HEK293 (cell line): ENCODE data around the gene TUBGCP3.

Experiments used
- CTCF ChIA-PET: fragments of 350-600 bp; formaldehyde crosslinking; extraction: SDS; loops from one replicate; lab custom pipeline; 2021; ENCODE audit warnings: antibody characterized with exemption; lab: Yijun Ruan, JAX
- POLR2A ChIA-PET: fragments of 300-600 bp; formaldehyde crosslinking; extraction: SDS; loops from one replicate; lab custom pipeline; 2020; ENCODE audit warnings: antibody characterized with exemption, inconsistent platforms; lab: Yijun Ruan, JAX
- H3K27ac ChIP-seq: fragments of 200-500 bp; sonication (Bioruptor generic); 2 replicates; pipeline ENCODE4 v1.5.1; 2014; ENCODE audit warnings: low read depth, low read length, control low read depth, inconsistent platforms; ENCODE audit errors: extremely low read depth
- H3K36me3 ChIP-seq, 2 experiments: fragments of 200-500 bp in 1 of 2; sonication (Bioruptor generic) in 1 of 2; 1 replicate in 1 of 2; 2 replicates in 1 of 2; pipeline ENCODE4 v1.5.1; 2014 to 2017; ENCODE audit warnings: inconsistent platforms in 2 of 2, low read length in 2 of 2; ENCODE audit not compliant: control insufficient read depth in 2 of 2, insufficient read depth in 1 of 2
- H3K4me1 ChIP-seq: fragments of 200-500 bp; sonication (Bioruptor generic); 2 replicates; pipeline ENCODE4 v1.5.1; 2014; ENCODE audit warnings: mild to moderate bottlenecking, low read length, inconsistent platforms; ENCODE audit not compliant: control insufficient read depth, insufficient read depth
- H3K4me3 ChIP-seq: 2 replicates; pipeline ENCODE4 v1.5.1; 2011; ENCODE audit warnings: low read depth, mild to moderate bottlenecking, control low read depth, low read length, moderate library complexity
- H3K9me3 ChIP-seq: fragments of 200-500 bp; sonication (Bioruptor generic); 2 replicates; pipeline ENCODE4 v1.5.1; 2014; ENCODE audit warnings: low read depth, low read length, inconsistent platforms; ENCODE audit not compliant: control insufficient read depth, insufficient read depth
- HOXA7 ChIP-seq: sonication (generic); formaldehyde crosslinking; IDR thresholded peaks from 2 replicates; pipeline ENCODE4 v1.8.1; 2022; ENCODE audit warnings: missing genetic modification reagents, borderline replicate concordance
- HOXC10 ChIP-seq: sonication (generic); formaldehyde crosslinking; IDR thresholded peaks from 2 replicates; pipeline ENCODE4 v1.8.1; 2023; ENCODE audit warnings: mild to moderate bottlenecking, missing genetic modification reagents
- IKZF3 ChIP-seq: fragments of 450-650 bp; IDR thresholded peaks from 2 replicates; pipeline ENCODE4 v1.5.0; 2018; ENCODE audit warnings: missing biosample characterization, mild to moderate bottlenecking, missing genetic modification characterization, moderate library complexity
- RBAK ChIP-seq: fragments of 450-650 bp; formaldehyde crosslinking; IDR thresholded peaks from 2 replicates; pipeline ENCODE4 v1.5.1; 2016; ENCODE audit warnings: missing biosample characterization, missing genetic modification characterization
- TCF7L2 ChIP-seq: IDR thresholded peaks from 2 replicates; pipeline ENCODE4 v1.6.1; 2011; ENCODE audit warnings: low read depth, mild to moderate bottlenecking, inconsistent platforms, low read length, moderate library complexity, borderline replicate concordance
- YY1 ChIP-seq: fragments of 450-650 bp; formaldehyde crosslinking; IDR thresholded peaks from 2 replicates; pipeline ENCODE4 v1.5.1; 2018; ENCODE audit warnings: missing biosample characterization, missing genetic modification characterization
- ZNF132 ChIP-seq: fragments of 450-650 bp; formaldehyde crosslinking; IDR thresholded peaks from 2 replicates; pipeline ENCODE4 v1.5.1; 2017; ENCODE audit warnings: missing biosample characterization, missing genetic modification characterization, borderline replicate concordance
- ZNF133 ChIP-seq: fragments of 450-650 bp; formaldehyde crosslinking; IDR thresholded peaks from 2 replicates; pipeline ENCODE4 v1.5.1; 2016; ENCODE audit warnings: missing biosample characterization, missing genetic modification characterization
- ZNF148 ChIP-seq: fragments of 450-650 bp; formaldehyde crosslinking; IDR thresholded peaks from 2 replicates; pipeline ENCODE4 v1.5.0; 2017; ENCODE audit warnings: missing biosample characterization, missing genetic modification characterization, borderline replicate concordance
- ZNF169 ChIP-seq: fragments of 450-650 bp; formaldehyde crosslinking; IDR thresholded peaks from 2 replicates; pipeline ENCODE4 v1.5.1; 2016; ENCODE audit warnings: missing biosample characterization, missing genetic modification characterization
- ZNF175 ChIP-seq: fragments of 450-650 bp; formaldehyde crosslinking; IDR thresholded peaks from 2 replicates; pipeline ENCODE4 v1.5.1; 2016; ENCODE audit warnings: missing biosample characterization, missing genetic modification characterization
- ZNF239 ChIP-seq: fragments of 450-650 bp; formaldehyde crosslinking; IDR thresholded peaks from 2 replicates; pipeline ENCODE4 v1.5.1; 2016; ENCODE audit warnings: missing biosample characterization, missing genetic modification characterization
- ZNF274 ChIP-seq, 2 experiments: fragments of 200-500 bp in 1 of 2; fragments of 450-650 bp in 1 of 2; sonication (Bioruptor generic) in 1 of 2; formaldehyde crosslinking in 1 of 2; IDR thresholded peaks; 2 replicates each; pipeline versions ENCODE4 v1.5.1 to v1.6.1; 2014 to 2016; ENCODE audit warnings: borderline replicate concordance in 1 of 2, inconsistent platforms in 1 of 2, low read length in 1 of 2, missing biosample characterization in 1 of 2, missing genetic modification characterization in 1 of 2
- ZNF416 ChIP-seq: fragments of 450-650 bp; formaldehyde crosslinking; IDR thresholded peaks from 2 replicates; pipeline ENCODE4 v1.5.1; 2016; ENCODE audit warnings: missing biosample characterization, missing genetic modification characterization
- ZNF488 ChIP-seq: fragments of 450-650 bp; formaldehyde crosslinking; IDR thresholded peaks from 2 replicates; pipeline ENCODE4 v1.5.1; 2016; ENCODE audit warnings: missing biosample characterization, missing genetic modification characterization
- ZNF654 ChIP-seq: fragments of 450-650 bp; formaldehyde crosslinking; IDR thresholded peaks from 2 replicates; pipeline ENCODE4 v1.5.1; 2016; ENCODE audit warnings: low read depth, missing biosample characterization, missing genetic modification characterization
- ZNF658 ChIP-seq: fragments of 450-650 bp; formaldehyde crosslinking; IDR thresholded peaks from 2 replicates; pipeline ENCODE4; 2016; ENCODE audit warnings: missing biosample characterization, missing genetic modification characterization
- ZNF664 ChIP-seq: fragments of 450-650 bp; formaldehyde crosslinking; IDR thresholded peaks from 2 replicates; pipeline ENCODE4 v1.5.1; 2016; ENCODE audit warnings: missing biosample characterization, missing genetic modification characterization
- ZNF707 ChIP-seq: fragments of 450-650 bp; formaldehyde crosslinking; IDR thresholded peaks from 2 replicates; pipeline ENCODE4 v1.5.1; 2016; ENCODE audit warnings: missing biosample characterization, missing genetic modification characterization
- ZSCAN18 ChIP-seq: fragments of 450-650 bp; formaldehyde crosslinking; IDR thresholded peaks from 2 replicates; pipeline ENCODE4 v1.5.1; 2016; ENCODE audit warnings: missing biosample characterization, missing genetic modification characterization
- ZSCAN30 ChIP-seq: fragments of 450-650 bp; IDR thresholded peaks from 2 replicates; pipeline ENCODE4 v1.5.1; 2018; ENCODE audit warnings: missing biosample characterization, mild to moderate bottlenecking, missing genetic modification characterization, moderate library complexity
- TF ChIP-seq, protein P1 (sequence below): fragments of 450-650 bp; formaldehyde crosslinking; IDR thresholded peaks from 2 replicates; pipeline ENCODE4 v1.5.1; 2016; ENCODE audit warnings: missing biosample characterization, missing genetic modification characterization
- TF ChIP-seq, protein P2 (sequence below): fragments of 450-650 bp; formaldehyde crosslinking; conservative IDR thresholded peaks from 2 replicates; pipeline ENCODE4 v1.5.1; 2016; ENCODE audit warnings: low read depth, missing biosample characterization, missing genetic modification characterization

The TUBGCP3 gene

DNA sequence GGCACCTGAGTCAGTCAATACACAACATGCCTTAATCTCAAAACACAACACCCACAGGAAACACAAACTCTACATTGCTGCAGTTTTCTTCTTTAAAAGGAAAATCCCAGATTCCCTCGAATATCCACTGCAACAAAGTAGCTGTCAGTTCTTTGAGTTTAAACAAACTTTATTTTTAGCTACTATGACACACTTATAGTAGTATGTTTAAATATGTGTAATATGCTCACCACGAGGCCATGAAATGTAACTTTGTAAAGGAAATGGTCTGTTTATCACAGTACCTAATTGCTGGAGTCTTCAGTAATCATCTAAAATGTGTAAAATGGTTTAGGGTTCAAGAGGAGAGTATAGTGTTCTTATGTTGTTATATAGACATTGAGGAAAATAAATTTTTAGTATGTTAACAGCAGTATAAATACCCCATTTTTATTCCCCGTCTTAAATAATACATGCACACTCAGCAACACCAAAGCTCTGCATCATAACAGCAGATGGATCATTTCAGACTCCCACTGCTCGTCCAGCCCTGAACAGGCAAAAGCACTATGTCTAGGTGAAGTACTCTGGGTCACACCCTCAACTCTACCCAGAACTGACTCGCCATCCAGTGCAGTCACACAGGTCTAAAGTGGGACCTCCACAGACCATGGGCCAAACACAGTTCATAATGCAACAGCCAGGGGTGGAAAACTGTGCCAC lies 20.6 kb downstream of the TUBGCP3 start (continued):
- TF ChIP-seq TCF7L2 (no peak), YY1 (no peak), HOXA7 (CRISPR knock-in tag) (no peak), ZNF654 (tag by site-specific recombination) (no peak), ZNF148 (no peak), RBAK (no peak), ZNF488 (tag by site-specific recombination) (no peak), ZNF664 (tag by site-specific recombination) (no peak), ZNF239 (tag by site-specific recombination) (no peak)

DNA sequence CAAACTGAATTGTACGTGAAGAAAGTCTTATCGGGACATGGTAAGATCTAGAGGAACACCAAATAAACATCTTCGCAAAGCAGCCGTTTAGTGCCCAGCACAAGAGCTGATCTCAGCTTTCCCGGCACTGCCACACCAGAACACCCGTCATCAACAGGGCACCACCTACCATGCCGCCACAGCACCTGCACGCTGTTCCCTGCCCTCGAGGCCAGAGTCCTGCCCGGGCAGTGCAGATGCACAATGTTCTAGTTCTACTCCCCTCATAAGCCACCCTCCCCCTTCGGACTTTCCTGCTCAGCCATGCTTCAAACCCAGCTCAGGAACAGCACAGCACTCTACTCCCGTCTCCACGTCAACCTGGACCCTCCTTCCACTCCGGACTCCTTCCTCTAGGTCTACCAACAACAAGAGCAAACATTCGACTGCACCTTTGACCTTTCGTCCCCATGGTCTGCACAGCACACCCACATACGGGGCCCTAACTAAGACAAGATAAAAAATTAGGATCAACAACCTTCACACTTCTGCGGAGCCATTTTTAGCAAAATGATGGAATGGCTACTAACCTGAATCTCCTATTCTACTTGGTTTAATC lies 25.1 kb downstream of the TUBGCP3 start:
- H3K36me3 ChIP-seq, result peaks cover 0 to 53% of the 10 kb centered on the region in 2 experiments
- no peak overlapping the region for H3K27ac ChIP-seq
- no peaks in the 10 kb centered on the region for H3K4me1 ChIP-seq
- POLR2A ChIA-PET, result no interaction called here
- H3K9me3 ChIP-seq, result no peaks in the 10 kb centered on the region
- CTCF ChIA-PET, result no interaction called here
- no peak overlapping the region for H3K4me3 ChIP-seq
- TF ChIP-seq ZNF658 (tag by site-specific recombination) (no peak), ZNF274 (IDR thresholded peaks at IDR 0.05; ENCODE audit: low read length) (no peak), ZNF274 (tag by site-specific recombination; IDR thresholded peaks at IDR 0.05; ENCODE audit: borderline replicate concordance) (no peak), HOXC10 (CRISPR knock-in tag) (no peak), ZSCAN30 (tag by site-specific recombination) (no peak), ZNF175 (no peak), ZNF707 (tag by site-specific recombination) (no peak), IKZF3 (tag by site-specific recombination) (no peak), ZNF133 (no peak), ZNF169 (tag by site-specific recombination) (no peak), ZNF416 (tag by site-specific recombination) (no peak), ZNF132 (tag by site-specific recombination) (no peak), ZSCAN18 (tag by site-specific recombination) (no peak)
- TF ChIP-seq, protein P1, sequence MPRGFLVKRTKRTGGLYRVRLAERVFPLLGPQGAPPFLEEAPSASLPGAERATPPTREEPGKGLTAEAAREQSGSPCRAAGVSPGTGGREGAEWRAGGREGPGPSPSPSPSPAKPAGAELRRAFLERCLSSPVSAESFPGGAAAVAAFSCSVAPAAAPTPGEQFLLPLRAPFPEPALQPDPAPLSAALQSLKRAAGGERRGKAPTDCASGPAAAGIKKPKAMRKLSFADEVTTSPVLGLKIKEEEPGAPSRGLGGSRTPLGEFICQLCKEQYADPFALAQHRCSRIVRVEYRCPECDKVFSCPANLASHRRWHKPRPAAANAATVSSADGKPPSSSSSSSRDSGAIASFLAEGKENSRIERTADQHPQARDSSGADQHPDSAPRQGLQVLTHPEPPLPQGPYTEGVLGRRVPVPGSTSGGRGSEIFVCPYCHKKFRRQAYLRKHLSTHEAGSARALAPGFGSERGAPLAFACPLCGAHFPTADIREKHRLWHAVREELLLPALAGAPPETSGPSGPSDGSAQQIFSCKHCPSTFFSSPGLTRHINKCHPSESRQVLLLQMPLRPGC, result no peak
- TF ChIP-seq, protein P2, sequence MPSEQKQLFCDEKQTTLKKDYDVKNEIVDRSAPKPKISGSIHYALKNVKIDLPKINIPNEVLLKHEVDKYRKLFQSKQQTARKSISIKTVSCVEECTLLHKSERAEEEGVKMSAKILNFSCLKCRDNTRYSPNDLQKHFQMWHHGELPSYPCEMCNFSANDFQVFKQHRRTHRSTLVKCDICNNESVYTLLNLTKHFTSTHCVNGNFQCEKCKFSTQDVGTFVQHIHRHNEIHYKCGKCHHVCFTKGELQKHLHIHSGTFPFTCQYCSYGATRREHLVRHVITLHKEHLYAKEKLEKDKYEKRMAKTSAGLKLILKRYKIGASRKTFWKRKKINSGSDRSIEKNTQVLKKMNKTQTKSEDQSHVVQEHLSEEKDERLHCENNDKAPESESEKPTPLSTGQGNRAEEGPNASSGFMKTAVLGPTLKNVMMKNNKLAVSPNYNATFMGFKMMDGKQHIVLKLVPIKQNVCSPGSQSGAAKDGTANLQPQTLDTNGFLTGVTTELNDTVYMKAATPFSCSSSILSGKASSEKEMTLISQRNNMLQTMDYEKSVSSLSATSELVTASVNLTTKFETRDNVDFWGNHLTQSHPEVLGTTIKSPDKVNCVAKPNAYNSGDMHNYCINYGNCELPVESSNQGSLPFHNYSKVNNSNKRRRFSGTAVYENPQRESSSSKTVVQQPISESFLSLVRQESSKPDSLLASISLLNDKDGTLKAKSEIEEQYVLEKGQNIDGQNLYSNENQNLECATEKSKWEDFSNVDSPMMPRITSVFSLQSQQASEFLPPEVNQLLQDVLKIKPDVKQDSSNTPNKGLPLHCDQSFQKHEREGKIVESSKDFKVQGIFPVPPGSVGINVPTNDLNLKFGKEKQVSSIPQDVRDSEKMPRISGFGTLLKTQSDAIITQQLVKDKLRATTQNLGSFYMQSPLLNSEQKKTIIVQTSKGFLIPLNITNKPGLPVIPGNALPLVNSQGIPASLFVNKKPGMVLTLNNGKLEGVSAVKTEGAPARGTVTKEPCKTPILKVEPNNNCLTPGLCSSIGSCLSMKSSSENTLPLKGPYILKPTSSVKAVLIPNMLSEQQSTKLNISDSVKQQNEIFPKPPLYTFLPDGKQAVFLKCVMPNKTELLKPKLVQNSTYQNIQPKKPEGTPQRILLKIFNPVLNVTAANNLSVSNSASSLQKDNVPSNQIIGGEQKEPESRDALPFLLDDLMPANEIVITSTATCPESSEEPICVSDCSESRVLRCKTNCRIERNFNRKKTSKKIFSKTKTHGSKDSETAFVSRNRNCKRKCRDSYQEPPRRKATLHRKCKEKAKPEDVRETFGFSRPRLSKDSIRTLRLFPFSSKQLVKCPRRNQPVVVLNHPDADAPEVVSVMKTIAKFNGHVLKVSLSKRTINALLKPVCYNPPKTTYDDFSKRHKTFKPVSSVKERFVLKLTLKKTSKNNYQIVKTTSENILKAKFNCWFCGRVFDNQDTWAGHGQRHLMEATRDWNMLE, result no peak
